GM19099 (cell line): ENCODE measurements around the gene ROBO4.

ENCODE experiments used
- POLR2A ChIP-seq: IDR thresholded peaks from 3 replicates; pipeline ENCODE4 v1.6.1; 2011; ENCODE audit warnings: low read depth; ENCODE audit not compliant: insufficient read length; ENCODE audit errors: extremely low read depth

Gene ROBO4

GRCh38 chr11:124863137-124863825 lies 34.4 kb downstream of the ROBO4 start:
- TF ChIP-seq POLR2A: no peak

- no peak for TF ChIP-seq POLR2A
These were observed 36.0 kb downstream of the ROBO4 start for GRCh38 chr11:124861670-124862069.

- no peak for TF ChIP-seq POLR2A
These were observed 38.5 kb downstream of the ROBO4 start for GRCh38 chr11:124859171-124859570.

GRCh38 chr11:124846070-124846673 lies 51.5 kb downstream of the ROBO4 start:
- TF ChIP-seq POLR2A: no peak

- no peak for TF ChIP-seq POLR2A
These were observed 53.0 kb downstream of the ROBO4 start for GRCh38 chr11:124844664-124845079.

- TF ChIP-seq POLR2A: no peak
These were observed 54.1 kb downstream of the ROBO4 start for GRCh38 chr11:124843616-124843910.

- TF ChIP-seq POLR2A: no peak
These were observed 55.4 kb downstream of the ROBO4 start for GRCh38 chr11:124842305-124842704.

GRCh38 chr11:124841840-124842239 lies 55.8 kb downstream of the ROBO4 start:
- TF ChIP-seq POLR2A: no peak

GRCh38 chr11:124841201-124841600 lies 56.5 kb downstream of the ROBO4 start:
- TF ChIP-seq POLR2A: no peak

- TF ChIP-seq POLR2A: no peak
These were observed 57.0 kb downstream of the ROBO4 start for GRCh38 chr11:124840666-124841065.

GRCh38 chr11:124839972-124840621 lies 57.6 kb downstream of the ROBO4 start:
- TF ChIP-seq POLR2A: no peak

- no peak for TF ChIP-seq POLR2A
These were observed 58.3 kb downstream of the ROBO4 start for GRCh38 chr11:124839128-124839971.

- no peak for TF ChIP-seq POLR2A
These were observed 58.9 kb downstream of the ROBO4 start for GRCh38 chr11:124838805-124839127.

GRCh38 chr11:124837491-124837856 lies 60.2 kb downstream of the ROBO4 start:
- no peak for TF ChIP-seq POLR2A

- no peak for TF ChIP-seq POLR2A
These were observed 61.7 kb downstream of the ROBO4 start for GRCh38 chr11:124835918-124836317.

GRCh38 chr11:124834526-124835180 lies 63.0 kb downstream of the ROBO4 start:
- TF ChIP-seq POLR2A: no peak
